HG03139 (cell line): ENCODE results near the gene ADSS1.

Experiments
- ATAC-seq: cut with Tn5 transposase; IDR thresholded peaks from one replicate; pipeline ENCODE4 v1.9.1; 2021; ENCODE audit not compliant: unreplicated experiment

ADSS1 gene

DNA sequence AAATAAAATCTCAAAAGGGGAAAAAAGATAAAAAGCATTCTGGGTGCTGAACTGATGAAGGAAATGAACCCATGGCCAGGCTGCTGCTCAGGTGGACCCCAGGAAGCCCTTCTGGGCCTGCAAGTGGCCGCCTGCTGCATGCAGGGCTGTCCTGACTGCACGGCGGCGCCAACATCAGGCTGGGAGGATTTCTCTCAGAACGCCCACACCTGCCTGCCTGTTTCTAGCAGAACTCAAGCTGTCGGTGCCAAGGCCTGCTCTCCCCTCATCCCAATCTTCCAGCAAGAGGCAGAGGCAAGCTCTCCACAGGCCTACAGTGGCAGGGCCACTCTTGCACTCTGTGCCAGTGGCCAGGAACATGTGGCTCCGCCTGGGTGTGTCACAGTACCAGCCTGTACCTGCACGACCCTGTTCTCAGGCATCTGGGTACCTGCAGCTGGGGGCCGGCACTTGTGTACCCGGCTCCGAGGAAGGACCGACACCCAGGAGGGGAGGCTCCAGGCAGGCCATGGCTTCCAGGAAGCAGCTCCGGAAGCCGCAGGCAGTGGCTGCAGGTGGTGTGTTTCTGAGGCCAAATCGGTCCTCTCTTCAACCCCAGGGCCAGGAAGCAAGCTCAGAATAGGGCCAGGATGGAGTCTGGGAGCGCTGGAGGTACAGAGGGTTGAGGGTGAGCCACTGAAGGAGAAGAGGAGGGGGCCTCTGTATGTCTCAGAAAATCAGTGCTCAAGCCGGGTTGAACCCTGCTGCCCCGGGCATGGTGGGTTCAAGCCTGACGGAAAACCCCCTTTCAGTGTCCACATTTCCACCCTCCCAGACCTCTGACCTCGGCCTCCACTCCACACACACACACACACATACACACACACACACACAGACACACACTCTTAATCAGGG is 37.2 kb upstream of the ADSS1 start:
- ATAC-seq: no peak

GRCh38 chr14:104687601-104688504 is 36.2 kb upstream of the ADSS1 start:
- ATAC-seq: no peak

GRCh38 chr14:104688505-104689108 is 35.4 kb upstream of the ADSS1 start:
- no peak for ATAC-seq

DNA sequence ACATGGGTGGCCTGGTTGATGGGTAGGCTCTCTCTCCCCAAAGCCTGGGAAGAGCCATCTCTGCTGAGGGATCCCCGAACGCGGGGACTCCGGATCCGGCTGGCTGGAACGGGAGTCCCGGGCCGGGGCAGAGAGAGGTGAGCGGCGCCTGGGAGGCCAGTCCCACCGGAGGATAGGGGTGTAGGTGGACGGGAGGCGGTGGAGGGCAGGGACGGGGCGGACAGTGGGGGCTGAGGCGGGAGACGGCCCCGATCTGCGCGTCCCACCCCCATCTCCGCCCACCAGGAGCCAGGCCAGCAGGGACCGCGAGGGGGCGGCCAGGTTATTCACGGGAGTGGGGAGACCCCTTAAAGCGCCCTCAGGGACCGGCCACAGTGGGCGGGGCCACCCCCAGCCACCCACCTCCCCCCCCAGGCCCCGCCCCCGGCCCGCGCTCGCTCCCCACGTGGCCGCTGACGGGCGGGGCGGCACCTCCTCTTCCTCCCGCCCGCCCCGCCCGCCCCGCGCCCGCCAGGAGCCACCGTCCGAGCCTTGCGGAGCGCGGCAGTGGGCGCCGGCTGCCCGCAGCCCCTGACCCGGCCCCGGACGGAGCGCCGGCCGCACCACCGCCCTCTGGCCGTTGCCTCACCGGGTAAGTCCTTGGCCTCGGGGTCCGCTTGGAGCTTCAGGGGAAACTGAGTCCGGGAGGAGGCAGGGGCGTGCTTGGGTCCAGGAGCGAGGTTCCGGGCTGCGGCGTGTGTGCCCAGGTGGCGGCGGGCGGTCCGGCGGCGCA is 34.7 kb upstream of the ADSS1 start, which contains the start of gene INF2:
INF2 (plus strand) TSS at position 510 of the 772 bp plus-strand sequence. CDS start 11,748 bp downstream, outside the sequence.
- ATAC-seq: no peak

GRCh38 chr14:104689881-104690711 is 33.9 kb upstream of the ADSS1 start:
- ATAC-seq: no peak

GRCh38 chr14:104690861-104691455 is 33.1 kb upstream of the ADSS1 start:
- ATAC-seq: no peak

GRCh38 chr14:104691546-104692260 is 32.3 kb upstream of the ADSS1 start:
- ATAC-seq: no peak

GRCh38 chr14:104692261-104692938 is 31.6 kb upstream of the ADSS1 start:
- ATAC-seq: no peak

DNA sequence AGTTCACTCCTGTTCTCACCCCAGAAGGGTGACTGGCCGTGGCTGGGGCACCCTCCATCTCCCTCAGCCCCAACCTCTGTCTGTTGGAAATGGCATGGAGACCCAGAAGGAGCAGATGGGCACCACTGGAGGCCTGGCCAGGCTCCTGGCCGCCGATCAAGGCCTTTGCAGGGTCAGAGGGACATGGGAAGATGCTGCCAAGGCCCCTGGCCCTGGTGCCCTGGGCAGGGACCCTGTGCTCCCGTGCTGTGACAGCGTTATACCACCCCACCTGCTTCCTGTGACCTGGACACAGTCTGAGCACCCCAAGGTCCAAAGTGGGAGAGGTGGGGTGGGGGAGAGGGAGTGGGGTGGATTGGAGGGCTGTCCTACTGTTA is 31.1 kb upstream of the ADSS1 start:
- no peak for ATAC-seq

DNA sequence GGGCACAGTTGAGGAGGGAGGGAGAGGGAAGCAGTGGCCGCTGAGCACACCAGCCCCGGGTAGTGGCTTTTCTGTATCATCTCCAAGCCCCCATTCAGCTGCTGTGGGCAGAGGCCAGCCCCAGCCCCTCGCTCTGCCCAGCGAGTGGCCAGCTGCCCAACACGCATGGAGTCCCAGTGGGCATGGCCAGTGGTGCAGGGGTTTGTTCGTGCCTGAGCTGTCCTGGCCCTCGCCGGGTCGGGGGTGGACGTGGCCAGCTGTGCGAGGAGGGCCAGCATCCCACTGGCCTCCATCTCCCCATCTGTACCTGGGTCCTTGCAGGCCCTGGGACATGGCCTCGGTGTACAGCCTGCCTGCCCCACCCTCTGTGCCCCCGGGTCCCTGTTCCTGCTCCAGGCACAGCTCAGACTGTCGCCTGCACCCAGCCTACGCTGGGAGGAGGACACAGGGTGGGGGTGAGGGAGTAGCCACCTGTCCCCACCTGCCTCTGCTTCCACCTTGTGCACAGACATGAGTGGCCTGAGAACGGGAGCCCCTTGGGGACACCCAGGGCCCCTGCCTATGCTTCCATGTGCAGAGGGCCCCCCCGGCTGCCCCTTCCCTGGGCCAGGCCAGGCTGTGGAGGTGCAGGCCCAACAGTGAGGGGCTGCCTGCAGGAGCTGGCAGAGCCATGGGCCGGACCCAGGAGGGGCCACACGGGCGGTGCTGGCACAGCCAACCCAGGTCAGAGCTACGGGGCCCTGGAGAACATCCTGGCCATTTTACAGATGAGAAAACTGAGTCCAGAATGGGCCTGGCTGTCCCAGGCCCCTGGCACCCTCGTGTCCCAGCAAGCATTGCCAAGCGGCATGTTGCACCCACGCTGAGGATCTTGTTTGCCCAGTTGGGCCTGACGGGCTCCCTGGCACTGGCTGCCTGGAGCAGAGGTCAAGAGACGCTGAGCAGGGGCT is 30.3 kb upstream of the ADSS1 start:
- no peak for ATAC-seq

DNA sequence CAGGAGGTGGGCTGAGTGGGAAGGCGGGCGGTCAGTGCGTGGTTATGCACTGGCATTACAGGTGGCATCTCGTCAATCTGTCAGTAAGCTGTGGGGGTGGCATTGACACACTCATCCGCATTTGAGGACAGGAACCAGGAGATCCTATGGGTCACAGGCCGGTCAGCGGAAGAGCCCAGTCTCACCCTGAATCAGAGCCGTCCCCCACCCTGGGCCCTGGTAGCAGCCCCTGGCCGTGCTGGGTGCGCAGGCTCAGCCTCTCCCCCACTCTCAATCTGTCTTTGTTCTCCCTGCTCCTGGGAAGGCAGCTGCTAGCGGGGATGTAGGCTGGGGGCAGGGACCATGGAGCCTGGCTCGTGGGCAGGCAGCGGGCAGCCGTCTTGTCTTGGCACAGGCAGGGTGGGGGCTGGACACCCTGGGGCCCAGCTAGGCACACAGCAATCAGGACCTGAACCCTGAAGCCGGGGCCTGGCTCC is 29.5 kb upstream of the ADSS1 start:
- ATAC-seq: no peak

DNA sequence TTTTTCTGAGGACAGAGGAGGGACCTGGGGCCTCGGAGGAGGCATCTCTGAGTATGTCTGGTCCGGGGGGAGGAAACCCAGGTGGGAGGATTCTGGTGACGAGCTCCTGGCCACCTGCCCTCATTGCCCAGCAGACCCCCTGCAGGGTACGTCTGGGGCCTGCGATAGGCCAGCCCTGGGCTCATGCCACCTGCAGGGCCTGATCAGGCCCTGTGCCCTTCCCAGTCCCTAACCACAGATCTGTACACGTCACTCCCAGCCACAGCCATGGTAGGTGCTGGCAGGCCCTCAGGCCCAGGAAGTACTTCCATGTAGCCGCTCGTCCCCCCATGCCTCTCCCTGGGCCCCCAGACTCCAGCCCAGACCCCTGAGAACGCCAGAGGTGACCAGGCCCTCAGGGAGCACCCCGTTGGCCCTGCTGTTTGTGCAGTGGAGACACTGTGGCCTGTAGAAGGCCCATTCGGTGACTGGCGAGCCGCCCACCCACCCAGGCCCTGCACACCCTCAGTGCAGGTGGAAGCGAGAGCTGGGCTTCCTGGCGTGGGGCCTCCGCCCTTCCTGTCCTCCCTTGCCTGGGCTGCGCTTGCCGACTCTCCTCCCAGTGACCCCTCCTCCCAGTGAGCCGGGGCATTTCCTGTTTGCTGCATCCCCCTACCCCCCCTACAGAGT is 28.9 kb upstream of the ADSS1 start:
- no peak for ATAC-seq

GRCh38 chr14:104695660-104696000 is 28.4 kb upstream of the ADSS1 start:
- no peak for ATAC-seq

GRCh38 chr14:104696671-104697316 is 27.2 kb upstream of the ADSS1 start:
- ATAC-seq: no peak

GRCh38 chr14:104697317-104697703 is 26.7 kb upstream of the ADSS1 start:
- ATAC-seq: no peak
